IPS-18a (cell line): ENCODE measurements around the gene PUM2.
"Not testable (repeated sequence)": the region's sequence is repeated elsewhere in the genome, so short reads cannot be mapped to it uniquely, and the experiment has no call there.

ENCODE experiments used
- H3K27ac ChIP-seq: one replicate; pipeline ENCODE4 v1.5.1; 2013; ENCODE audit warnings: low read length
- H3K27me3 ChIP-seq: one replicate; pipeline ENCODE4 v1.6.1; 2013; ENCODE audit warnings: mild to moderate bottlenecking, low read length; ENCODE audit not compliant: control insufficient read depth, insufficient read depth
- H3K36me3 ChIP-seq: one replicate; pipeline ENCODE4 v1.6.1; 2013; ENCODE audit warnings: low read depth, low read length; ENCODE audit not compliant: control insufficient read depth
- H3K4me1 ChIP-seq: one replicate; pipeline ENCODE4 v1.6.1; 2013; ENCODE audit warnings: low read depth, low read length; ENCODE audit not compliant: control insufficient read depth
- H3K4me3 ChIP-seq: one replicate; pipeline ENCODE4 v1.5.1; 2013; ENCODE audit warnings: low read length
- H3K9ac ChIP-seq: one replicate; pipeline ENCODE4 v1.6.1; 2013; ENCODE audit warnings: mild to moderate bottlenecking, low read length, moderate library complexity
- H3K9me3 ChIP-seq: one replicate; pipeline ENCODE4 v1.6.1; 2013; ENCODE audit warnings: low read depth, low read length; ENCODE audit not compliant: control insufficient read depth

PUM2 gene

DNA sequence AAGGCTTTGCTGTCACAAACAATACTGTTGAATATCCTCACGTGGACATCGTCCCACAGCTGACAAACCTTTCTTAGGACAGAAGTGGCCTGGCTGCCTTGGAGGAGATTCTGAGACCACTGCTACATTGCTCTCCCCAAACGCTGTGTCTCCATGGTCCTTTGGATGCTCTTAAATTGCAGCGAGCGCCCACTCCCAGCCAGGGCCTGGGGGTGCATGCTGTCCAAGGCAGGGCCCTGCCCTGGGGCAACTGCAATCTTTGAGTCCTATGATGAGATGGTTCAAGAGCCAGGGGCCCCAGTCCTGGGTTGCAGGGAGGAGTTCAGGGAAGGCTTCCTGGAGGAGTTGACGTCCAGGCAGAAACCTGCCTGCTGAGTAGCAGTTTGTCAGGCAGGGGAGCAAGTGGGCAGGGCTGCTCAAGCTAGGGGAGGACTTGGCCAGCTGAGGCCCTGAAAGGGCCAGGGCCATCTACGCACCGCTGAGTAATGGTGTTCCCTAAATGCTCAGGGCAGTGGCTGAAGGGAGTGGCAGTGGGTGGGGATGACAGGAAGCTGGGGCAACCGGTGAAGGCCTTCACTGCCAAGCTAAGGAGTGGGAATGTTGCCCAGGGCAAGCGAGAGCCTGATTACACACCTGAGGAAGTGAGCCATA is 114.9 kb downstream of the PUM2 start:
- H3K9me3 ChIP-seq: no peaks in the 10 kb centered on the region
- no peaks in the 10 kb centered on the region for H3K27me3 ChIP-seq
- no peak overlapping the region for H3K9ac ChIP-seq
- no peaks in the 10 kb centered on the region for H3K36me3 ChIP-seq
- H3K4me3 ChIP-seq: no peak overlapping the region
- H3K27ac ChIP-seq: no peak overlapping the region
- no peaks in the 10 kb centered on the region for H3K4me1 ChIP-seq

DNA sequence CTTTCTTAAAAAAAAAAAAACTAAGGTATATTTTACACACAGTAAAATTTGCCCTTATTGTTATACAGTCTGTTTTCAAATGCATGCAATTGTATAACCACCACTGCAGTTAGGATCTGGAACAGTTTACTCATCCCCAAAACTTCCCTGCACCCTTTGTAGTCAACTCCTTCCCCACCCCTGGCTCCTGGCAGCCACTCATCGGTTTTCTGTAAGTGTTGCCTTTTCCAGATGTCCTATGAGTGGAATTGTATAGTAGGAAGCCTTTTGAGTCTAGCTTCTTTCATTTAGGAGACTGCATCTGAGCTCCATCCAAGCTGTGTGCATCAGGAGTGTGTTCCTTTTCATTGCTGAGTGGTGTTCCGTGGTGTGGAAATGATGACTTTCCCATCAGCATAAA is 116.0 kb downstream of the PUM2 start:
- H3K9ac ChIP-seq, H3K27ac ChIP-seq, H3K9me3 ChIP-seq, H3K4me1 ChIP-seq, H3K36me3 ChIP-seq, H3K4me3 ChIP-seq, H3K27me3 ChIP-seq: not testable (repeated sequence)

DNA sequence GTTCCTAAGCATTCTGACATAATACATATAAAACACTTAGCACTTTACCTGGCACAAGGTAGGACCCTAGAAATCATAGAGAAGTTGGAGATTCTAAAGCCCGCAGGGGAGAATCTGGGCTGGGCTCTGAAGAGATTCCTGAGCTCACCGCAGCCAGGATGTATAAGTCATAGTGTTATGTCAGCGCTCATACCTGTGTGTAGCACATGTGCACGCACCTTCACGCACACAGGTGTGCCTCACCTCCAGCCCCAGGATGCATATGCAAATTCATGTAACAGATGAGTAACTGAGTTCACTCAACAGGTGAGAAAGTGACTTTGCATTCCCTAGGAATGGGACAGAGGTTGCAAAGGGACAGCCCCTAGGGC is 117.8 kb downstream of the PUM2 start:
- Histone ChIP-seq H3K4me1 (no peaks in the 10 kb centered on the region), H3K9ac (no peak overlapping the region), H3K27ac (no peak overlapping the region), H3K9me3 (no peaks in the 10 kb centered on the region), H3K36me3 (no peaks in the 10 kb centered on the region), H3K4me3 (no peak overlapping the region), H3K27me3 (no peaks in the 10 kb centered on the region)

DNA sequence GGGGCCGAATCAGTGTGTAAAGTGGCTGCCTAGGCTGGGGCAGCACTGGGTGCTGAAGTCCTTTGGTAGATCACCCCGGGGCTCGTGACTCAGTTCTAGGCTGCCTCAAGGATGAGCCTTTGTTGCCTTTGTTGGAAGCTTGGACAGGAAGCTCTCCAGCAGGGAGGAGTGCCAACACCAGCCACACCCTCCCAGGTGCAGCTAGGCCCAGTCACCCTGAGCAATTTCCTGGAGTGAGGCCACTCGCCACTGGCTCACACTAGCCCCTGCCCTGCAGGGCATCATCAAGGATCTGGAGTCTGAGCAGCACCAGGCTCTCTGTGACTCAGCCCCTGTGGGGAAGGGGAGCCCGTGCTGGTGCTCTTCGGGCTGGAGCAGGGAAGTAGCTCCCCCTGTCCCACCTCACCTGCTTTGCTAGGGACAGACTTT is 119.0 kb downstream of the PUM2 start:
- no peaks in the 10 kb centered on the region for H3K36me3 ChIP-seq
- H3K27me3 ChIP-seq: no peaks in the 10 kb centered on the region
- H3K4me1 ChIP-seq: no peaks in the 10 kb centered on the region
- H3K27ac ChIP-seq: no peak overlapping the region
- H3K9ac ChIP-seq: no peak overlapping the region
- H3K4me3 ChIP-seq: no peak overlapping the region
- no peaks in the 10 kb centered on the region for H3K9me3 ChIP-seq

DNA sequence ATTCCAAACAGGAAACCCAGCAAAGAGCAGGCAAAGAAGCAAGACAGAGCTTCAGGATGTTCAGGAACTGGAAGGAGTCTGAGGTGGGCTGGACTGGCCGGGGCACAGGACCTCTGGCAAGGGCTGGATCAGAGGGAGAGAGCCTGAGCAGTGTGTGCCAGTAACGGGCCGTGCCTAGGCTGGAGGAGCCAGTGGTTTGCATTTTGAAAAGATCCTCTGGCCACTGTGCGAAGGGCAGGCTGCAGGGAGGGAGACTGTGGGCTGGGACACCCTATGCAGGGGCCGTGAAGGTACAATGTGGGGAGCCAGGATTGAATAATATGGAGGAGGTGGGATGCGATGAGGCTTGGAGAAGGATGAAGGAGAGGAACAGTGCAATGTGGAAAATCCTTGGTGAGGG is 119.5 kb downstream of the PUM2 start:
- Histone ChIP-seq H3K4me1 (no peaks in the 10 kb centered on the region), H3K9me3 (no peaks in the 10 kb centered on the region), H3K27ac (no peak overlapping the region), H3K27me3 (peaks cover 2% of the 10 kb centered on the region), H3K9ac (no peak overlapping the region), H3K36me3 (no peaks in the 10 kb centered on the region), H3K4me3 (no peak overlapping the region)

DNA sequence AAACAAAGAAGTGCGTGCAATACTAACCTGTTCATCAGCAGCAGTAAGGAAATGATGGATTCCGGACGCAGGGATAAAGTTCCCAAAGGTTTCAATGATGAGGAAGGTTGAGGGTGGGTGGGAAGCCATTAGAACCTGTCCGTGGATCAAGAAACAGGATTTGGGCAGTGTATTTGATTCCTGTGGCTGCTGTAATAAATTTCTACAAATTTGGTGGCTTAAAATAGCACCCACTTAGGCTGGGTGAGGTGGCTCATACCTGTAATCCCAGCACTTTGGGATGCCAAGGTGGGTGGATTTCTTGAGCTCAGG is 120.6 kb downstream of the PUM2 start:
- Histone ChIP-seq H3K27ac (no peak overlapping the region), H3K9ac (no peak overlapping the region), H3K27me3 (peaks cover 9% of the 10 kb centered on the region), H3K36me3 (no peaks in the 10 kb centered on the region), H3K4me3 (no peak overlapping the region), H3K4me1 (peaks cover 3% of the 10 kb centered on the region), H3K9me3 (no peaks in the 10 kb centered on the region)

DNA sequence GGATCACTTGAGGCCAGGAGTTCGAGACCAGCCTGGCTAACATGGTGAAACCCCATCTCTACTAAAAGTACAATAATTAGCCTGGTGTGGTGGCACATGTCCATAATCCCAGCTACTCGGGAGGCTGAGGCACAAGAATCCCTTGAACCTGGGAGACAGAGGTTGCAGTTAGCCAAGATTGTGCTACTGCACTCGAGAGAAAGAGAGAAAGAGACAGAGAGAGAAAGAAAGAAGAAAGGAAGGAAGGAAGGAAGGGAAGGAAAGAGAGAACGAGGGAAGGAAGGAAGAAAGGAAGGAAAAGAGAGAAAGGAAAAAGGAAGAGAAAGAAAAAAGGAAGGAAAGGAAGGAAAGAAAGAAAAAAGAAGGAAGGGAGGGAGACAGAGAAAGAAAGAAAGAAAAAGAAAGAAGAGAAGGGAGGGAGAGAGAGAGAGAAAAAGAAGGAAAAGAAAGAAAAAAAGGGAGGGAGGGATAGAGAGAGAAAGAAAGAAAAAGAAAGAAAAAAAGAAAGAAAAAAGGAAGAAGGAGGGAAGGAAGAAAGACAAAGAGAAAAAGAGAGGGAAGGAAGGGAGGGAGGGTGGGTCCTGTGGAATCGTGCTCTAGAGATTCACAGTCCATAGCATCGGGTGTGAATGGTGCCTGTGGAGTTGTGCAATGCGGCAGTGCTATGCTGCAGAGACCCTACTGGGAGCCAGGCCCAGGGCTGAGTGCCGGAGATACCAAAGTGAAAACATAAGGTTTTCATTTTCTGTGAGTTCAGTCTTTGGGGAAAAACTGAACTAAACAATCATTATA is 121.1 kb downstream of the PUM2 start:
- Histone ChIP-seq H3K4me3 (no peak overlapping the region), H3K9me3 (no peaks in the 10 kb centered on the region), H3K27me3 (peaks cover 9% of the 10 kb centered on the region), H3K9ac (no peak overlapping the region), H3K4me1 (peaks cover 3% of the 10 kb centered on the region), H3K27ac (no peak overlapping the region), H3K36me3 (no peaks in the 10 kb centered on the region)

DNA sequence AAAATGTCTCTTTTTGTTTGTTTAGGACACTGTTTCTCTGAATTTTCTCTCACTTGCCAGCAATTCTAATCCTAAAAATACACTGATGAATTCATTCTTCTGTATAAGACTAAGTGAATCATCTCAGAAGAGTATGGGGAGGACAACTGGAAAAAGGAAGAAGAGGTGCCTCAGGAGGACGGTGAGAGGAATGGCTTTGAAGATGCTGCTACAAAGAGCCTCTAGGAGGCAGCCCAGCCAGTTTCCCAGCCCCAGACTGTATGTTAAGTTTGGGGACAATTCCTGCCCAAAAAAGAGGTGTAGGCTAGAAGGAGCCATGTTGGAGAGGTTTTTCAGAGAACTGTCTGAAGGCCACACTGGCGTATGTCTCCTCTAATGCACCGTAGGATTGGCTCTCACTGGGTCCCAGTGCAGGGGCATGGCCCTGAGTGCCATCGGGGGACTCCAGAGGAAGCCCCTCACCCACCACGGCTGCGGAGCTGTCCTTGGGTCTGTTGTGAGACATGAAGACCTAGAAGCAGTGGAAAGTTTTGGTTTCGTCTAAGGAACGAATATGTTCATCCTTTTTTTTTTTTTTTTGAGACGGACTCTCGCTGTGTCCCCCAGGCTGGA is 122.6 kb downstream of the PUM2 start:
- no peaks in the 10 kb centered on the region for H3K9me3 ChIP-seq
- H3K4me3 ChIP-seq: no peak overlapping the region
- peaks cover 4% of the 10 kb centered on the region for H3K4me1 ChIP-seq
- peaks cover 9% of the 10 kb centered on the region for H3K27me3 ChIP-seq
- H3K36me3 ChIP-seq: no peaks in the 10 kb centered on the region
- no peak overlapping the region for H3K9ac ChIP-seq
- H3K27ac ChIP-seq: no peak overlapping the region

DNA sequence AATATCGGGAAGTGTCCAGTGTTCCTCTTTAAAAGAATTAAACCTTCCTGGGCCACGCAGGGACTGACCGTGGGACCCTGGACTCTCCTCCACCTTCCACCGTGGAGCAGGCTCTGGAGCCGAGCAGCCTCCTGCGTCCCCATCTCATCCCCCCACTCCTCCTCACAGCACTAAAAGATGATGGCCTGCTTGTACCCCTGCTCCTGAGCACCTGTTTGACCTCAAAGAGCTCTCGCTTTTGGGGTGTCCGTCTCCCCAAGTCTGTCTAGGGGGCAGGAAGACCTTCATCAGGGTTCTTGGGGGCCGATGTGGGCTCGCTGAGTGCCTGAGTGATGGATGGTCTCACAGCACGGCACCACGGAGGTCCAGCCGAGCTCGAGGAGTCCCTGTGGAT is 124.5 kb downstream of the PUM2 start:
- no peak overlapping the region for H3K9ac ChIP-seq
- H3K9me3 ChIP-seq: no peaks in the 10 kb centered on the region
- H3K27ac ChIP-seq: no peak overlapping the region
- no peak overlapping the region for H3K4me3 ChIP-seq
- H3K27me3 ChIP-seq: peaks cover 9% of the 10 kb centered on the region
- H3K36me3 ChIP-seq: no peaks in the 10 kb centered on the region
- H3K4me1 ChIP-seq: peaks cover 20% of the 10 kb centered on the region

DNA sequence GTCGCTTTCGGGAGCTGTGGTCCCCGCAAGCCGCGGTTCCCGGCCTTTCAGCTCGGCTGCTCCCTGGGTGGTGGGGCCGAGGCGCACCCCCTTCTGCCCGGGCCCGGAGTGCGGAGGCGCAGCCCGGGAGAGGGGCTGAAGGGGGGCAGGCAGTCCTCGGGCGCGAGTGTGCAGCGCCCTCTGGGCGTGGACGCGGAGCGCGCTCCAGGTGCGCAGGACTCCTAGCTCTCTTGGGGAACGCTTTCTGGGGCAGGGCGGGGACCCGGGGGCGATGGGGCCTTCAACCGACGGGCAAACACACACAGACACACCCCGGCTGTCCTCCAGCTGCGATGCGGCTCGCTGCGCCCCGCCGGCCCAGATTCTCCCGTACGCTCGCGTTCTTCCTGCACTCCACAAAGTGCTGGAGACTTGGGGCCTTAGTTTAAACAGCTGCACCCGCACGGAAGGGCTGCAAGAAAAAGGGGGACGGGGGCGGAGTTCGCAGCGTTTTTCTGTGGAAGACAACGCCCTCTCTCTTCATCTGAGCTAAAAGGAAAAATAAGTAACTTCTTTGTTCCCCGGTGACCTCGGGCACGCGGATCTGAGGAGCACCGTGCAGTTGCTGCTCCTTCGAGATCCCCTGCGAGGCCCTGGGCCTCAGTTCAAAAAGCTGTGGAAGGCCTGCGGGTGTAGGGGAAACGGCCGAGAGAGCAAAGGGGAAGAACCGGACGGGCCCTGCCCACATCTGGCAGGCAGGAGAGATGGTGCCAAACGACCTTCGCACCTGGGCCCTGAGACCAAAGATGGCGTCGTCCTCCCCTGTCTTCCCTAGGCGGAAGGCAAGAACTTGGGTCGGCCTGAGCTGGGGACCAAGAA is 125.1 kb downstream of the PUM2 start:
- Histone ChIP-seq H3K4me1 (peaks cover 20% of the 10 kb centered on the region), H3K4me3 (peak overlapping the region; percentile 84), H3K36me3 (no peaks in the 10 kb centered on the region), H3K9ac (peak overlapping the region; percentile 25), H3K27ac (no peak overlapping the region), H3K9me3 (no peaks in the 10 kb centered on the region), H3K27me3 (peaks cover 9% of the 10 kb centered on the region)

DNA sequence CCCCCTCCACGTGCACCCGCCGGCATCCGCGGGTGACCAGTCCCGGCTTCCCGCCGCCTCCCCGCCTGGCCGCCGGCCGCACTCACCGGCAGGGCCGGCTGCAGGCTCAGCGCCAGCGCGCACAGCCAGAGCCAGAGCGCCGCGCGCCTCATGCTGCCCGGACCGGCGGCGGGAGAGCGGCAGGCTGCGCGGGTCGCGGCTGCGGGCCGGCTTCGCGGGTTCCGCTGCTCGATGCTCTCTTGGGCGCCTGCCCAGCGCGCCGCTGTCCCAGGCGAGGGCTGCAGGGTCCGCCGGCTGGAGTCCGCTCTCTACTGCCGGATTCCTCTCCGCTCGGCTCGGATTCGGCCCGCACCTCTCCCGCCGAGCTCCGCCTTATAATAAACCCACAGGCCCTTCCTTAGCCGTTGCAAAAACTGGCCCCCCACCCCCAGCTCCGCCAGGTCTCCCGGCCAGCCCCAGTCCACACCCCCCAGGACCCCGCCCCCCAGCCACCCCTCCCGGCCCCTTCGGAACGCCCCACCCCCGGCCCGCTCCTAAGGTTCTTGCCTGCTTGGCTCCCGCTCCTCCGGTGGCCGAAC is 125.8 kb downstream of the PUM2 start, which contains the start of gene SDC1:
Gene SDC1, minus strand, starts transcription at position 415 of the 578 bp plus-strand sequence. Its CDS starts 263 bp downstream, at position 152.
- Histone ChIP-seq H3K4me1 (peaks cover 20% of the 10 kb centered on the region), H3K27me3 (peaks cover 9% of the 10 kb centered on the region), H3K9me3 (no peaks in the 10 kb centered on the region), H3K4me3 (peak within 1 kb of the TSS; percentile 84), H3K36me3 (no peaks in the 10 kb centered on the region), H3K27ac (no peak within 1 kb of the TSS), H3K9ac (peak within 1 kb of the TSS; percentile 85)
